PFSK-1 (cell line): ENCODE data around the gene ZBTB34.

Source experiments
- POLR2AphosphoS5 ChIP-seq: IDR thresholded peaks from 2 replicates; pipeline ENCODE4 v1.6.1; 2012; ENCODE audit warnings: low read depth, mild to moderate bottlenecking, control low read depth, low read length, moderate library complexity
- TF ChIP-seq, protein P1 (sequence below), 2 experiments: IDR thresholded peaks; 2 replicates each; pipeline versions ENCODE4 v1.6.1 to v1.8.0; 2011 to 2012; ENCODE audit warnings: low read depth in 2 of 2, low read length in 2 of 2, control low read depth in 1 of 2, inconsistent platforms in 1 of 2, mild to moderate bottlenecking in 1 of 2, moderate library complexity in 1 of 2; ENCODE audit not compliant: insufficient read depth in 1 of 2

- TF ChIP-seq, protein P1, sequence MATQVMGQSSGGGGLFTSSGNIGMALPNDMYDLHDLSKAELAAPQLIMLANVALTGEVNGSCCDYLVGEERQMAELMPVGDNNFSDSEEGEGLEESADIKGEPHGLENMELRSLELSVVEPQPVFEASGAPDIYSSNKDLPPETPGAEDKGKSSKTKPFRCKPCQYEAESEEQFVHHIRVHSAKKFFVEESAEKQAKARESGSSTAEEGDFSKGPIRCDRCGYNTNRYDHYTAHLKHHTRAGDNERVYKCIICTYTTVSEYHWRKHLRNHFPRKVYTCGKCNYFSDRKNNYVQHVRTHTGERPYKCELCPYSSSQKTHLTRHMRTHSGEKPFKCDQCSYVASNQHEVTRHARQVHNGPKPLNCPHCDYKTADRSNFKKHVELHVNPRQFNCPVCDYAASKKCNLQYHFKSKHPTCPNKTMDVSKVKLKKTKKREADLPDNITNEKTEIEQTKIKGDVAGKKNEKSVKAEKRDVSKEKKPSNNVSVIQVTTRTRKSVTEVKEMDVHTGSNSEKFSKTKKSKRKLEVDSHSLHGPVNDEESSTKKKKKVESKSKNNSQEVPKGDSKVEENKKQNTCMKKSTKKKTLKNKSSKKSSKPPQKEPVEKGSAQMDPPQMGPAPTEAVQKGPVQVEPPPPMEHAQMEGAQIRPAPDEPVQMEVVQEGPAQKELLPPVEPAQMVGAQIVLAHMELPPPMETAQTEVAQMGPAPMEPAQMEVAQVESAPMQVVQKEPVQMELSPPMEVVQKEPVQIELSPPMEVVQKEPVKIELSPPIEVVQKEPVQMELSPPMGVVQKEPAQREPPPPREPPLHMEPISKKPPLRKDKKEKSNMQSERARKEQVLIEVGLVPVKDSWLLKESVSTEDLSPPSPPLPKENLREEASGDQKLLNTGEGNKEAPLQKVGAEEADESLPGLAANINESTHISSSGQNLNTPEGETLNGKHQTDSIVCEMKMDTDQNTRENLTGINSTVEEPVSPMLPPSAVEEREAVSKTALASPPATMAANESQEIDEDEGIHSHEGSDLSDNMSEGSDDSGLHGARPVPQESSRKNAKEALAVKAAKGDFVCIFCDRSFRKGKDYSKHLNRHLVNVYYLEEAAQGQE (IDR thresholded peaks at IDR 0.05; ENCODE audit: insufficient read depth in 1 of 2, low read depth in 2 of 2, low read length in 2 of 2): no peak
- TF ChIP-seq POLR2AphosphoS5: no peak
Observed at GRCh38 chr9:126926364-126926763, 65.9 kb downstream of the ZBTB34 start.
